K562 (cell line): ENCODE results near the gene TENT4A. TPM values are rescaled to one million over a fixed set of nuclear protein-coding genes. Genes with fewer than 3 reads are reported as not detected.

ENCODE experiments used
- ATF1 ChIP-seq, 2 experiments: fragments of 450-650 bp in 1 of 2; IDR thresholded peaks; 2 replicates each; pipeline ENCODE4 v1.6.1; 2016; ENCODE audit warnings: missing compliant biosample characterization in 1 of 2, missing genetic modification characterization in 1 of 2
- ATF2 ChIP-seq: sonication (generic); formaldehyde crosslinking; IDR thresholded peaks from 2 replicates; pipeline ENCODE4 v1.8.1; 2022; ENCODE audit warnings: missing genetic modification reagents
- E2F3 ChIP-seq: fragments of 250-450 bp; sonication (Bioruptor Pico); IDR thresholded peaks from 2 replicates; pipeline ENCODE4 v1.4.0; 2020; ENCODE audit warnings: mild to moderate bottlenecking
- GATAD2B ChIP-seq: fragments of 450-650 bp; IDR thresholded peaks from 2 replicates; pipeline ENCODE4 v1.6.1; 2017; ENCODE audit warnings: mild to moderate bottlenecking, borderline replicate concordance
- KDM5B ChIP-seq: fragments of 200-600 bp; sonication (generic); IDR thresholded peaks from 2 replicates; pipeline ENCODE4 v1.6.1; 2012; ENCODE audit warnings: low read depth, mild to moderate bottlenecking, moderate library complexity, low read length, control low read depth, inconsistent platforms; ENCODE audit not compliant: insufficient replicate concordance
- RBFOX2 ChIP-seq: fragments of 200-400 bp; formaldehyde crosslinking; IDR thresholded peaks from 2 replicates; pipeline ENCODE4 v1.6.1; 2017; ENCODE audit warnings: low read depth, mild to moderate bottlenecking, low read length, moderate library complexity
- SAFB ChIP-seq: fragments of 200-400 bp; formaldehyde crosslinking; IDR thresholded peaks from 2 replicates; pipeline ENCODE4 v1.6.1; 2017; ENCODE audit warnings: low read depth, low read length, borderline replicate concordance
- TEAD1 ChIP-seq, 2 experiments: fragments of 450-650 bp in 1 of 2; sonication (generic) in 1 of 2; formaldehyde crosslinking; IDR thresholded peaks; 2 replicates each; pipeline versions ENCODE4 v1.4.0 to v1.8.0; 2020 to 2022; ENCODE audit warnings: mild to moderate bottlenecking in 2 of 2, missing genetic modification reagents in 1 of 2
- ZC3H4 ChIP-seq: sonication (generic); formaldehyde crosslinking; IDR thresholded peaks from 2 replicates; pipeline ENCODE4 v1.9.0; 2021; ENCODE audit warnings: missing genetic modification reagents, borderline replicate concordance
- ZMIZ1 ChIP-seq, 2 experiments: fragments of 150-350 bp in 1 of 2; IDR thresholded peaks; 2 replicates each; pipeline ENCODE4 v1.6.1; 2012 to 2016; ENCODE audit warnings: low read depth in 2 of 2, low read length in 2 of 2, mild to moderate bottlenecking in 1 of 2, moderate library complexity in 1 of 2
- ZNF407 ChIP-seq: fragments of 450-650 bp; IDR thresholded peaks from 2 replicates; pipeline ENCODE4 v1.6.1; 2016; ENCODE audit warnings: low read depth
- ZNF445 ChIP-seq: fragments of 250-450 bp; sonication (Bioruptor Pico); IDR thresholded peaks from 2 replicates; pipeline ENCODE4 v1.4.0; 2020; ENCODE audit warnings: low read depth, mild to moderate bottlenecking, moderate library complexity
- polyA plus RNA-seq, 8 experiments: library from polyadenylated mRNA; depleted of rRNA in 4 of 8; stranded (reverse) in 5 of 8; unstranded in 3 of 8; fragments of >200 nt; fragmentation: Nextera tagmentation in 2 of 8; fragmentation: Illumina TruSeq in 1 of 8; extraction: Ambion mirVana in 2 of 8; extraction: Trizol in 1 of 8; gene quantifications; 2 replicates each; pipeline versions ENCODE4 v1.2.1 to v1.2.3, GENCODE V29; 2011 to 2014; ENCODE audit warnings: inconsistent platforms in 1 of 8, missing spikeins in 1 of 8
- total RNA-seq, 7 experiments: library from RNA; depleted of rRNA in 6 of 7; stranded (reverse); fragments of >200 nt in 6 of 7; fragmentation: Illumina TruSeq in 2 of 7; extraction: Trizol in 2 of 7; gene quantifications; 2 replicates each; pipeline versions ENCODE4 v1.2.1 to v1.2.3, GENCODE V29; 2011 to 2021; ENCODE audit warnings: low replicate concordance in 1 of 7

TENT4A gene
- total and polyA plus RNA-seq, 9 of the 15 experiments (the other 6 are each of a cell fraction or from before 2014, with no cell fraction given): 1.3 to 27.3 (median 13.0) TPM

- no peak for TF ChIP-seq ZNF407
- no peak for TF ChIP-seq E2F3
- no peak for TF ChIP-seq ZC3H4 (CRISPR knock-in tag)
- TF ChIP-seq ATF1 (CRISPR knock-in tag; IDR thresholded peaks at IDR 0.05): no peak
- TF ChIP-seq ATF1 (tag; IDR thresholded peaks at IDR 0.05): no peak
- TF ChIP-seq ATF2: no peak
- TF ChIP-seq RBFOX2: peak; percentile 48
- peak; percentile 40; the same call in 1 of the 2 replicates for TF ChIP-seq SAFB
- TF ChIP-seq GATAD2B: peak; percentile 49; the same call in 1 of the 2 replicates
- peak; percentile 47 for TF ChIP-seq KDM5B
- TF ChIP-seq ZNF445 (CRISPR knock-in tag): no peak
- no peak for TF ChIP-seq TEAD1 (CRISPR knock-in tag; IDR thresholded peaks at IDR 0.05)
- no peak for TF ChIP-seq ZMIZ1 (IDR thresholded peaks at IDR 0.05; ENCODE audit: low read depth in 2 of 2, low read length in 2 of 2)
Measured at GRCh38 chr5:6714226-6715041, 1.2 kb downstream of the TENT4A start (continued).
